Right ventricle myocardium inferior (tissue), 1 donor: ENCODE measurements around the gene SHISA5. TPM values are rescaled to one million over a fixed set of nuclear protein-coding genes. Genes with fewer than 3 reads are reported as not detected.

Experiments used
- ATAC-seq: fragments of 200-7000 bp; cut with Tn5 transposase; one replicate; pipeline ENCODE4 v1.9.1; 2020; ENCODE audit warnings: mild to moderate bottlenecking, moderate library complexity
- DNase-seq: peaks from one replicate; pipeline ENCODE4 v3.0.0; 2021; ENCODE audit errors: missing footprints
- intact Hi-C: fragments of 100-400 bp; cut with DNase I; formaldehyde crosslinking; loops from one replicate; pipeline ENCODE4 v1.11.0; 2022
- total RNA-seq: library from RNA; stranded (reverse); fragmentation: NEBNext Ultra II Directional; extraction: Animal tissue kit (Norgen Biotek cat#: 25700); gene quantifications from one replicate; pipeline ENCODE4 v1.2.1, GENCODE V29; 2021
- donor health status: DM: no; HTN: yes; CAD: no; lungs with severe emphysema.

Gene SHISA5
- total RNA-seq, 1 donor from 2014 or later = 57.3 TPM

- ATAC-seq (no peak), DNase-seq (no peak)
- intact Hi-C loops = no loop called here
Measured at GRCh38 chr3:48528754-48529153, 24.8 kb upstream of the SHISA5 start.

- intact Hi-C loops = no loop called here
- ATAC-seq (no peak), DNase-seq (no peak)
Measured at GRCh38 chr3:48528048-48528447, 24.1 kb upstream of the SHISA5 start.

GRCh38 chr3:48524970-48525369 lies 21.0 kb upstream of the SHISA5 start:
- intact Hi-C loops = no loop called here
- DNase-seq (no peak), ATAC-seq (no peak)

GRCh38 chr3:48521635-48522034 lies 17.7 kb upstream of the SHISA5 start:
- intact Hi-C loops = no loop called here
- DNase-seq (no peak), ATAC-seq (no peak)

GRCh38 chr3:48519277-48519643 lies 15.3 kb upstream of the SHISA5 start:
- intact Hi-C loops = no loop called here
- ATAC-seq (peak; percentile 15), DNase-seq (no peak)

GRCh38 chr3:48518638-48519276 lies 14.8 kb upstream of the SHISA5 start:
- intact Hi-C loops = no loop called here
- no peak for ATAC-seq
- no peak for DNase-seq

GRCh38 chr3:48518069-48518468 lies 14.1 kb upstream of the SHISA5 start:
- ATAC-seq (no peak), DNase-seq (no peak)
- intact Hi-C loops = no loop called here

- ATAC-seq = no peak
- intact Hi-C loops = no loop called here
- no peak for DNase-seq
Measured at GRCh38 chr3:48516571-48516970, 12.6 kb upstream of the SHISA5 start.

- intact Hi-C loops = no loop called here
- no peak for ATAC-seq
- DNase-seq = no peak
Measured at GRCh38 chr3:48514431-48515227, 10.7 kb upstream of the SHISA5 start.

- intact Hi-C loops = no loop called here
- DNase-seq = no peak
- ATAC-seq = no peak
Measured at GRCh38 chr3:48511551-48511950, 7.6 kb upstream of the SHISA5 start.

- intact Hi-C loops = no loop called here
- no peak for DNase-seq
- no peak for ATAC-seq
Measured at GRCh38 chr3:48507256-48508061, 3.5 kb upstream of the SHISA5 start.

GRCh38 chr3:48505968-48506504 lies 2.1 kb upstream of the SHISA5 start:
- ATAC-seq (no peak), DNase-seq (no peak)
- intact Hi-C loops = loop anchor here (2.0 kb wide), 1 partner anchor 33 kb away; no protein-coding TSS in a partner anchor

- ATAC-seq (no peak), DNase-seq (no peak)
- intact Hi-C loops = loop anchor here (2.0 kb wide), 1 partner anchor 32 kb away; no protein-coding TSS in a partner anchor
Measured at GRCh38 chr3:48505146-48505545, 1.2 kb upstream of the SHISA5 start.

GRCh38 chr3:48503401-48504050 lies 448 bp downstream of the SHISA5 start:
- DNase-seq = peak; percentile 77
- intact Hi-C loops = loop anchor here (1.0 to 5.0 kb wide), 3 partner anchors 31 to 44 kb away; no protein-coding TSS in a partner anchor
- ATAC-seq = peak; percentile 40

- intact Hi-C loops = loop anchor here (5.0 kb wide), 1 partner anchor 45 kb away; no protein-coding TSS in a partner anchor
- peak; percentile 46 for ATAC-seq
- no peak for DNase-seq
Measured at GRCh38 chr3:48502728-48503168, 1.2 kb downstream of the SHISA5 start.

GRCh38 chr3:48502121-48502520 lies 1.9 kb downstream of the SHISA5 start:
- intact Hi-C loops = loop anchor here (5.0 kb wide), 1 partner anchor 45 kb away; no protein-coding TSS in a partner anchor
- no peak for ATAC-seq
- no peak for DNase-seq

GRCh38 chr3:48501196-48501595 lies 2.8 kb downstream of the SHISA5 start:
- DNase-seq (no peak), ATAC-seq (no peak)
- intact Hi-C loops = loop anchor here (5.0 kb wide), 1 partner anchor 46 kb away; no protein-coding TSS in a partner anchor

GRCh38 chr3:48500656-48501055 lies 3.3 kb downstream of the SHISA5 start:
- no peak for ATAC-seq
- intact Hi-C loops = loop anchor here (5.0 kb wide), 1 partner anchor 47 kb away; no protein-coding TSS in a partner anchor

GRCh38 chr3:48493203-48493501 lies 10.8 kb downstream of the SHISA5 start:
- DNase-seq (no peak), ATAC-seq (no peak)
- intact Hi-C loops = no loop called here

More at GRCh38 chr3:48500656-48501055, 3.3 kb downstream of the SHISA5 start:
- no peak for DNase-seq
